Endothelial cell of umbilical vein (primary cell): ENCODE measurements around the gene OTUB1. TPM values are rescaled to one million over a fixed set of nuclear protein-coding genes. Genes with fewer than 3 reads are reported as not detected.

Source experiments
- BruUV-seq: library from RNA; stranded (reverse); fragments of 400-500 nt; replicated peaks from 2 replicates; lab custom pipeline; 2021; lab: Mats Ljungman, UMichigan
- CTCF ChIA-PET: fragments of 300-600, 350-600 bp; sonication (Branson Sonifier 250); formaldehyde crosslinking; loops from one replicate; lab custom pipeline; 2021; ENCODE audit warnings: antibody characterized with exemption, inconsistent platforms; lab: Charles Lee
- POLR2A ChIA-PET: fragments of 300-600, 350-600 bp; sonication (Branson Sonifier 250); formaldehyde crosslinking; loops from one replicate; lab custom pipeline; 2021; ENCODE audit warnings: antibody characterized with exemption, inconsistent platforms; lab: Charles Lee
- DNase-seq: peaks from one replicate; pipeline ENCODE4 v3.0.0-alpha.2; 2011; ENCODE audit warnings: low read depth, low spot score
- FAIRE-seq: peaks from 2 replicates; lab custom pipeline; 2011; peaks lifted over from hg19 to GRCh38; lab: Jason Lieb, UNC
- H2AFZ ChIP-seq: 2 replicates; pipeline ENCODE4 v1.6.0; 2012; ENCODE audit warnings: low read depth, low read length, control low read depth, inconsistent platforms
- H3K27ac ChIP-seq: 2 replicates; pipeline ENCODE4 v1.5.1; 2011; ENCODE audit warnings: low read depth, mild to moderate bottlenecking, control low read depth, low read length, moderate library complexity; ENCODE audit not compliant: insufficient read depth
- H3K27me3 ChIP-seq, 2 experiments: 2 replicates each; pipeline versions ENCODE4 v1.6.0 to v1.6.1; 2011; ENCODE audit warnings: low read length in 2 of 2, mixed read lengths in 1 of 2; ENCODE audit not compliant: control insufficient read depth in 2 of 2, insufficient read depth in 2 of 2
- H3K36me3 ChIP-seq, 2 experiments: 2 replicates in 1 of 2; 3 replicates in 1 of 2; pipeline ENCODE4 v1.5.1; 2011; ENCODE audit warnings: low read length in 2 of 2, mild to moderate bottlenecking in 1 of 2, moderate library complexity in 1 of 2; ENCODE audit not compliant: control insufficient read depth in 2 of 2, insufficient read depth in 2 of 2; ENCODE audit errors: extremely low read depth in 1 of 2
- H3K4me1 ChIP-seq: 3 replicates; pipeline ENCODE4 v1.5.1; 2011; ENCODE audit warnings: mild to moderate bottlenecking, low read length; ENCODE audit not compliant: control insufficient read depth, insufficient read depth; ENCODE audit errors: extremely low read depth
- H3K4me2 ChIP-seq: 2 replicates; pipeline ENCODE4 v1.6.1; 2011; ENCODE audit warnings: low read length, control low read depth, mixed read lengths; ENCODE audit not compliant: insufficient read depth
- H3K4me3 ChIP-seq, 3 experiments: fragments of 200-600 bp in 1 of 3; sonication (generic), shearing (Covaris generic) in 1 of 3; replicated peaks in 1 of 3; 2 replicates each; pipeline ENCODE4 v1.5.1; 2011 to 2016; ENCODE audit warnings: control low read depth in 3 of 3, low read length in 3 of 3, mild to moderate bottlenecking in 2 of 3, inconsistent platforms in 1 of 3, low read depth in 1 of 3, moderate library complexity in 1 of 3; ENCODE audit not compliant: insufficient read depth in 1 of 3
- H3K79me2 ChIP-seq: 2 replicates; pipeline ENCODE4 v1.6.0; 2012; ENCODE audit warnings: low read length, inconsistent platforms; ENCODE audit not compliant: control insufficient read depth, insufficient read depth
- H3K9ac ChIP-seq: replicated peaks from 2 replicates; pipeline ENCODE3; 2011; ENCODE audit warnings: low read length, control low read depth; ENCODE audit not compliant: insufficient read depth; ENCODE audit errors: extremely low read depth
- H3K9me1 ChIP-seq: replicated peaks from 3 replicates; pipeline ENCODE4 v1.6.0; 2011; ENCODE audit warnings: mild to moderate bottlenecking, low read length; ENCODE audit not compliant: control insufficient read depth, insufficient read depth; ENCODE audit errors: extremely low read depth
- H3K9me3 ChIP-seq: replicated peaks from 2 replicates; pipeline ENCODE4 v1.5.1; 2012; ENCODE audit warnings: low read length, inconsistent platforms; ENCODE audit not compliant: control insufficient read depth, insufficient read depth
- H4K20me1 ChIP-seq: replicated peaks from 2 replicates; pipeline ENCODE3; 2011; ENCODE audit warnings: mild to moderate bottlenecking, low read length; ENCODE audit not compliant: control insufficient read depth, insufficient read depth; ENCODE audit errors: extremely low read depth
- EZH2 ChIP-seq: IDR thresholded peaks from 2 replicates; pipeline ENCODE4 v1.6.1; 2012; ENCODE audit warnings: borderline replicate concordance, low read depth, mild to moderate bottlenecking, moderate library complexity, low read length, inconsistent platforms; ENCODE audit not compliant: severe bottlenecking
- FOS ChIP-seq: IDR thresholded peaks from 2 replicates; pipeline ENCODE4 v1.6.1; 2011; ENCODE audit warnings: mild to moderate bottlenecking, low read length, moderate library complexity, borderline replicate concordance; ENCODE audit not compliant: insufficient read depth
- JUN ChIP-seq: IDR thresholded peaks from 2 replicates; pipeline ENCODE4 v1.6.1; 2011; ENCODE audit warnings: borderline replicate concordance, low read depth; ENCODE audit not compliant: insufficient read length, insufficient read depth
- POLR2AphosphoS5 ChIP-seq: IDR thresholded peaks from 2 replicates; pipeline ENCODE4 v1.6.1; 2012; ENCODE audit warnings: low read depth, mild to moderate bottlenecking, control low read depth, low read length, moderate library complexity; ENCODE audit not compliant: insufficient read depth
- dilution Hi-C: fragments of 300-500 bp; cut with MboI; formaldehyde crosslinking; loops from one replicate; pipeline ENCODE4 v1.15.0; 2019; ENCODE audit warnings: low sequenced_read_pairs; ENCODE audit not compliant: extremely low pct_ligation_motif_present
- intact Hi-C: fragments of 100-400 bp; cut with micrococcal nuclease; formaldehyde crosslinking; loops from one replicate; pipeline ENCODE4 v1.10.0; 2022
- polyA plus RNA-seq, 4 experiments: library from polyadenylated mRNA; depleted of rRNA in 3 of 4; stranded (reverse) in 3 of 4; unstranded in 1 of 4; fragments of >200 nt; gene quantifications; 2 replicates each; pipeline versions ENCODE4 v1.2.1 to v1.2.3, GENCODE V29; 2011 to 2012; ENCODE audit warnings: missing spikeins in 1 of 4
- total RNA-seq: library from RNA; stranded (reverse); gene quantifications from 2 replicates; pipeline ENCODE4 v1.2.3, GENCODE V29; 2021

OTUB1 gene
- total and polyA plus RNA-seq, 2 donors (not counting 3 experiments of a cell fraction or from before 2014, with no cell fraction given): 81.9 to 256 TPM

- BruUV-seq: no TSS peak
- Histone ChIP-seq H3K27ac (no peak overlapping the region), H3K4me3 (no peak overlapping the region), H3K9me1 (no peaks in the 10 kb centered on the region), H4K20me1 (no peaks in the 10 kb centered on the region), H3K4me1 (peaks cover 43% of the 10 kb centered on the region), H3K36me3 (no peaks in the 10 kb centered on the region), H3K9me3 (no peaks in the 10 kb centered on the region), H3K4me2 (no peak overlapping the region), H3K79me2 (no peaks in the 10 kb centered on the region), H3K27me3 (no peaks in the 10 kb centered on the region), H3K9ac (no peak overlapping the region), H2AFZ (no peak overlapping the region)
- intact Hi-C loops (no loop called here), dilution Hi-C loops (no loop called here)
- CTCF ChIA-PET: no interaction called here
- POLR2A ChIA-PET: no interaction called here
- no peak for TF ChIP-seq JUN
- TF ChIP-seq FOS: peak; percentile 41
- no peak for TF ChIP-seq POLR2AphosphoS5
- FAIRE-seq: no peak
- DNase-seq: no peak
Observed at GRCh38 chr11:64004590-64004984, 18.3 kb downstream of the OTUB1 start.

GRCh38 chr11:64005691-64006090, 19.5 kb downstream of the OTUB1 start:
- TF ChIP-seq EZH2: no peak
- TF ChIP-seq POLR2AphosphoS5: no peak
- TF ChIP-seq JUN: no peak
- Histone ChIP-seq H4K20me1 (no peaks in the 10 kb centered on the region), H3K4me3 (no peak overlapping the region), H3K4me2 (no peak overlapping the region), H2AFZ (no peak overlapping the region), H3K79me2 (no peaks in the 10 kb centered on the region), H3K9me1 (no peaks in the 10 kb centered on the region), H3K4me1 (peaks cover 37% of the 10 kb centered on the region), H3K27ac (no peak overlapping the region), H3K36me3 (no peaks in the 10 kb centered on the region), H3K27me3 (no peaks in the 10 kb centered on the region), H3K9me3 (no peaks in the 10 kb centered on the region), H3K9ac (no peak overlapping the region)
- FAIRE-seq: no peak
- ChIA-PET CTCF (no interaction called here), POLR2A (no interaction called here)
- BruUV-seq: no TSS peak
- dilution Hi-C loops (no loop called here), intact Hi-C loops (no loop called here)
- DNase-seq: no peak
